Measurements from ENCODE around the gene TTC39C. TPM values are rescaled to one million over a fixed set of nuclear protein-coding genes. Genes with fewer than 3 reads are reported as not detected.

Gene TTC39C
- total and polyA plus RNA-seq, 2 donors (not counting 3 experiments of a cell fraction or from before 2014, with no cell fraction given): 0.61 to 6.2 TPM

GRCh38 chr18:23970161-23971096, 44.1 kb upstream of the TTC39C start:
- H3K4me2 ChIP-seq (ENCODE audit: insufficient read depth, low read length): no peak overlapping the region
- no peaks in the 10 kb centered on the region for H3K36me3 ChIP-seq (ENCODE audit: control insufficient read depth in 2 of 2, extremely low read depth in 1 of 2, insufficient read depth in 2 of 2, low read length in 2 of 2)
- no peaks in the 10 kb centered on the region for H4K20me1 ChIP-seq (replicated peaks; ENCODE audit: control insufficient read depth, extremely low read depth, insufficient read depth, low read length)
- no peak for TF ChIP-seq POLR2A (IDR thresholded peaks at IDR 0.05; ENCODE audit: low read depth, low read length)
- TF ChIP-seq JUN (IDR thresholded peaks at IDR 0.05; ENCODE audit: borderline replicate concordance, insufficient read depth, insufficient read length, low read depth): no peak
- no peak for TF ChIP-seq EZH2 (IDR thresholded peaks at IDR 0.05; ENCODE audit: borderline replicate concordance, low read depth, low read length, severe bottlenecking)
- TF ChIP-seq GATA2 (IDR thresholded peaks at IDR 0.05; ENCODE audit: insufficient read depth, insufficient read length, low read depth, low read length): no peak
- no peak for TF ChIP-seq FOS (IDR thresholded peaks at IDR 0.05; ENCODE audit: borderline replicate concordance, insufficient read depth, low read length)
- peaks cover 4 to 5% of the 10 kb centered on the region in 2 experiments for H3K27me3 ChIP-seq (ENCODE audit: control insufficient read depth in 2 of 2, insufficient read depth in 2 of 2, low read length in 2 of 2)
- no peak overlapping the region for H3K27ac ChIP-seq (ENCODE audit: insufficient read depth, low read depth, low read length)
- no peaks in the 10 kb centered on the region for H3K79me2 ChIP-seq (ENCODE audit: control insufficient read depth, insufficient read depth, low read length)
- FAIRE-seq (no peak), DNase-seq (ENCODE audit: low read depth, low spot score) (no peak)
- no peak overlapping the region for H3K4me3 ChIP-seq (replicated peaks in 1 of 3; ENCODE audit: insufficient read depth in 1 of 3, low read depth in 1 of 3, low read length in 3 of 3)
- H3K9me1 ChIP-seq (replicated peaks; ENCODE audit: control insufficient read depth, extremely low read depth, insufficient read depth, low read length): no peaks in the 10 kb centered on the region
- intact Hi-C loops (cut with micrococcal nuclease): no loop called here
- H3K4me1 ChIP-seq (ENCODE audit: control insufficient read depth, extremely low read depth, insufficient read depth, low read length): no peaks in the 10 kb centered on the region
- H3K9me3 ChIP-seq (replicated peaks; ENCODE audit: control insufficient read depth, insufficient read depth, low read length): no peaks in the 10 kb centered on the region
- H2AFZ ChIP-seq (ENCODE audit: low read depth, low read length): no peak overlapping the region
- H3K9ac ChIP-seq (replicated peaks; ENCODE audit: extremely low read depth, insufficient read depth, low read length): no peak overlapping the region
- BruUV-seq (replicated peaks): no TSS peak
- dilution Hi-C loops (cut with MboI; ENCODE audit: extremely low pct_ligation_motif_present, low sequenced_read_pairs): no loop called here
- CTCF ChIA-PET: no interaction called here
- POLR2A ChIA-PET: no interaction called here

DNA sequence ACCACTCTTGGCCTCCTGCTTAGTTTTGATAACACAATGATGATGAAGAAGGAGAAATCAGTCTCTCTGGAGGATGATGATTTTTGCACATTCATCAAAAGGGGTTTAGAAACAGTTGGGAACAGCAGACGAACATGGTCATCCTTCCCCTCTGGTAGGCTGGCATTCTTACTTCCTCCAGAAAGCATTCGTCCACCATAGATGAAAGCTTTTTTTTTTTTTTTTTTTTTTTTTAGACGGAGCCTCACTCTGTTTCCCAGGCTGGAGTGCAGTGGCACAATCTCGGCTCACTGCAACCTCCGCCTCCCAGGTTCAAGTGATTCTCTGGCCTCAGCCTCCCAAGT, 43.5 kb upstream of the TTC39C start:
- intact Hi-C loops (cut with micrococcal nuclease): no loop called here
- Histone ChIP-seq H2AFZ (ENCODE audit: low read depth, low read length) (no peak overlapping the region), H3K27me3 (ENCODE audit: control insufficient read depth in 2 of 2, insufficient read depth in 2 of 2, low read length in 2 of 2) (peaks cover 4 to 5% of the 10 kb centered on the region in 2 experiments), H3K4me2 (ENCODE audit: insufficient read depth, low read length) (no peak overlapping the region), H3K4me3 (replicated peaks in 1 of 3; ENCODE audit: insufficient read depth in 1 of 3, low read depth in 1 of 3, low read length in 3 of 3) (no peak overlapping the region), H3K27ac (ENCODE audit: insufficient read depth, low read depth, low read length) (no peak overlapping the region), H3K9ac (replicated peaks; ENCODE audit: extremely low read depth, insufficient read depth, low read length) (no peak overlapping the region), H3K9me1 (replicated peaks; ENCODE audit: control insufficient read depth, extremely low read depth, insufficient read depth, low read length) (no peaks in the 10 kb centered on the region), H3K36me3 (ENCODE audit: control insufficient read depth in 2 of 2, extremely low read depth in 1 of 2, insufficient read depth in 2 of 2, low read length in 2 of 2) (no peaks in the 10 kb centered on the region), H4K20me1 (replicated peaks; ENCODE audit: control insufficient read depth, extremely low read depth, insufficient read depth, low read length) (no peaks in the 10 kb centered on the region), H3K79me2 (ENCODE audit: control insufficient read depth, insufficient read depth, low read length) (no peaks in the 10 kb centered on the region), H3K4me1 (ENCODE audit: control insufficient read depth, extremely low read depth, insufficient read depth, low read length) (no peaks in the 10 kb centered on the region), H3K9me3 (replicated peaks; ENCODE audit: control insufficient read depth, insufficient read depth, low read length) (no peaks in the 10 kb centered on the region)
- DNase-seq (ENCODE audit: low read depth, low spot score) (no peak), FAIRE-seq (no peak)
- no peak for TF ChIP-seq GATA2 (IDR thresholded peaks at IDR 0.05; ENCODE audit: insufficient read depth, insufficient read length, low read depth, low read length)
- TF ChIP-seq, protein P1, sequence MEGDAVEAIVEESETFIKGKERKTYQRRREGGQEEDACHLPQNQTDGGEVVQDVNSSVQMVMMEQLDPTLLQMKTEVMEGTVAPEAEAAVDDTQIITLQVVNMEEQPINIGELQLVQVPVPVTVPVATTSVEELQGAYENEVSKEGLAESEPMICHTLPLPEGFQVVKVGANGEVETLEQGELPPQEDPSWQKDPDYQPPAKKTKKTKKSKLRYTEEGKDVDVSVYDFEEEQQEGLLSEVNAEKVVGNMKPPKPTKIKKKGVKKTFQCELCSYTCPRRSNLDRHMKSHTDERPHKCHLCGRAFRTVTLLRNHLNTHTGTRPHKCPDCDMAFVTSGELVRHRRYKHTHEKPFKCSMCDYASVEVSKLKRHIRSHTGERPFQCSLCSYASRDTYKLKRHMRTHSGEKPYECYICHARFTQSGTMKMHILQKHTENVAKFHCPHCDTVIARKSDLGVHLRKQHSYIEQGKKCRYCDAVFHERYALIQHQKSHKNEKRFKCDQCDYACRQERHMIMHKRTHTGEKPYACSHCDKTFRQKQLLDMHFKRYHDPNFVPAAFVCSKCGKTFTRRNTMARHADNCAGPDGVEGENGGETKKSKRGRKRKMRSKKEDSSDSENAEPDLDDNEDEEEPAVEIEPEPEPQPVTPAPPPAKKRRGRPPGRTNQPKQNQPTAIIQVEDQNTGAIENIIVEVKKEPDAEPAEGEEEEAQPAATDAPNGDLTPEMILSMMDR (IDR thresholded peaks at IDR 0.05; ENCODE audit: extremely low read depth in 1 of 2, insufficient read depth in 1 of 2, low read depth in 1 of 2, low read length in 2 of 2): no peak
- TF ChIP-seq EZH2 (IDR thresholded peaks at IDR 0.05; ENCODE audit: borderline replicate concordance, low read depth, low read length, severe bottlenecking): no peak
- TF ChIP-seq, protein P2, sequence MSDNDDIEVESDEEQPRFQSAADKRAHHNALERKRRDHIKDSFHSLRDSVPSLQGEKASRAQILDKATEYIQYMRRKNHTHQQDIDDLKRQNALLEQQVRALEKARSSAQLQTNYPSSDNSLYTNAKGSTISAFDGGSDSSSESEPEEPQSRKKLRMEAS (IDR thresholded peaks at IDR 0.05; ENCODE audit: insufficient read depth, insufficient read length): no peak
- TF ChIP-seq POLR2A (IDR thresholded peaks at IDR 0.05; ENCODE audit: low read depth, low read length): no peak
- no peak for TF ChIP-seq MYC (IDR thresholded peaks at IDR 0.05; ENCODE audit: low read depth, low read length)
- no peak for TF ChIP-seq JUN (IDR thresholded peaks at IDR 0.05; ENCODE audit: borderline replicate concordance, insufficient read depth, insufficient read length, low read depth)
- no peak for TF ChIP-seq FOS (IDR thresholded peaks at IDR 0.05; ENCODE audit: borderline replicate concordance, insufficient read depth, low read length)
- TF ChIP-seq POLR2AphosphoS5 (IDR thresholded peaks at IDR 0.05; ENCODE audit: insufficient read depth, low read depth, low read length): no peak
- dilution Hi-C loops (cut with MboI; ENCODE audit: extremely low pct_ligation_motif_present, low sequenced_read_pairs): no loop called here
- ChIA-PET POLR2A (interaction anchor here (0.7 kb wide), 1 partner anchor 554 kb away, joined by 6 read pairs; no protein-coding TSS in a partner anchor), CTCF (no interaction called here)
- BruUV-seq (replicated peaks): no TSS peak
